GM23338 (cell line): ENCODE results near the gene JARID2.

Experiments used
- CREB1 ChIP-seq: fragments of 250-450 bp; sonication (Bioruptor Pico); IDR thresholded peaks from 2 replicates; pipeline ENCODE4 v1.5.0; 2020; ENCODE audit warnings: low read depth, mild to moderate bottlenecking, moderate library complexity
- CTCF ChIP-seq, 2 experiments: fragments of 200-600 bp in 1 of 2; sonication (generic) in 1 of 2; conservative IDR thresholded peaks; 2 replicates each; pipeline versions ENCODE4 v1.5.1 to v1.6.1; 2016 to 2017; ENCODE audit warnings: antibody characterized with exemption in 2 of 2, low read depth in 2 of 2, mild to moderate bottlenecking in 2 of 2, moderate library complexity in 1 of 2
- ETS1 ChIP-seq: IDR thresholded peaks from 2 replicates; pipeline ENCODE4 v1.6.1; 2016; ENCODE audit warnings: antibody characterized with exemption
- EZH2 ChIP-seq: fragments of 200-600 bp; sonication (generic); IDR thresholded peaks from one replicate; pipeline ENCODE4 v1.8.0; 2017; ENCODE audit warnings: antibody characterized with exemption, mild to moderate bottlenecking, low read depth; ENCODE audit not compliant: unreplicated experiment
- EZH2phosphoT487 ChIP-seq: fragments of 200-600 bp; sonication (generic); IDR thresholded peaks from one replicate; pipeline ENCODE4 v1.8.1; 2018; ENCODE audit warnings: antibody characterized with exemption; ENCODE audit not compliant: unreplicated experiment
- JUNB ChIP-seq: IDR thresholded peaks from one replicate; pipeline ENCODE4 v1.6.1; 2016; ENCODE audit warnings: antibody characterized with exemption; ENCODE audit not compliant: unreplicated experiment
- NANOG ChIP-seq: IDR thresholded peaks from 2 replicates; pipeline ENCODE4 v1.6.1; 2016; ENCODE audit warnings: antibody characterized with exemption, borderline replicate concordance
- POLR2AphosphoS5 ChIP-seq: IDR thresholded peaks from 2 replicates; pipeline ENCODE4 v1.6.1; 2016; ENCODE audit warnings: antibody characterized with exemption, low read depth
- REST ChIP-seq: IDR thresholded peaks from one replicate; pipeline ENCODE4 v1.6.1; 2018; ENCODE audit warnings: antibody characterized with exemption; ENCODE audit not compliant: unreplicated experiment
- STAT1 ChIP-seq: IDR thresholded peaks from one replicate; pipeline ENCODE4 v1.6.1; 2016; ENCODE audit warnings: antibody characterized with exemption; ENCODE audit not compliant: unreplicated experiment
- ZNF114 ChIP-seq: fragments of 250-450 bp; sonication (Bioruptor Pico); IDR thresholded peaks from 2 replicates; pipeline ENCODE4 v1.5.0; 2020; ENCODE audit warnings: mild to moderate bottlenecking, moderate library complexity
- ZNF331 ChIP-seq: fragments of 250-450 bp; sonication (Bioruptor Pico); IDR thresholded peaks from 2 replicates; pipeline ENCODE4 v1.5.0; 2020; ENCODE audit warnings: low read depth, mild to moderate bottlenecking, moderate library complexity
- ZNF462 ChIP-seq: fragments of 250-450 bp; sonication (Bioruptor Pico); IDR thresholded peaks from 2 replicates; pipeline ENCODE4 v1.5.0; 2020; ENCODE audit warnings: mild to moderate bottlenecking, moderate library complexity

- no peak for TF ChIP-seq CTCF (conservative IDR thresholded peaks at IDR 0.05; ENCODE audit: low read depth in 2 of 2)
- TF ChIP-seq EZH2 = no peak
- no peak for TF ChIP-seq EZH2phosphoT487
- TF ChIP-seq STAT1 = no peak
- no peak for TF ChIP-seq ZNF114 (CRISPR knock-in tag)
- TF ChIP-seq CREB1 = no peak
- TF ChIP-seq POLR2AphosphoS5 = no peak; the same call in 1 of the 2 replicates
- TF ChIP-seq REST = no peak
- no peak for TF ChIP-seq NANOG
- no peak for TF ChIP-seq ZNF331
- TF ChIP-seq JUNB = no peak
- no peak for TF ChIP-seq ETS1
- TF ChIP-seq ZNF462 (CRISPR knock-in tag) = no peak
Measured at GRCh38 chr6:15408008-15408407, 162.1 kb downstream of the JARID2 start.
